Right renal pelvis (tissue), 4 donors: ENCODE data around the gene HSF2BP. TPM values are rescaled to one million over a fixed set of nuclear protein-coding genes. Genes with fewer than 3 reads are reported as not detected.
"Not testable (repeated sequence)": the region's sequence is repeated elsewhere in the genome, so short reads cannot be mapped to it uniquely, and the experiment has no call there.

ENCODE experiments used
- DNase-seq, 4 donors: peaks; one replicate each; pipeline ENCODE4 v3.0.0-alpha.2; 2013; ENCODE audit warnings: low read depth in 4 of 4, low spot score in 3 of 4, missing footprints in 1 of 4
- polyA plus RNA-seq, 4 donors: library from polyadenylated mRNA; unstranded; fragments of 120-200 nt; gene quantifications; one replicate each; pipeline ENCODE4 v1.2.1, GENCODE V29; 2013; ENCODE audit not compliant: insufficient read length in 4 of 4

Gene HSF2BP
- polyA plus RNA-seq, 4 donors = 1.9 to 2.4 (median 2.2) TPM

GRCh38 chr21:43688906-43689305, 29.6 kb upstream of the HSF2BP start:
- no peak for DNase-seq

- no peak for DNase-seq
Observed at GRCh38 chr21:43687566-43688399, 28.5 kb upstream of the HSF2BP start.

GRCh38 chr21:43686811-43687565, 27.7 kb upstream of the HSF2BP start:
- no peak for DNase-seq

GRCh38 chr21:43684424-43684823, 25.1 kb upstream of the HSF2BP start:
- DNase-seq = no peak

- no peak for DNase-seq
Observed at GRCh38 chr21:43681650-43682049, 22.4 kb upstream of the HSF2BP start.

GRCh38 chr21:43680421-43680820, 21.1 kb upstream of the HSF2BP start:
- DNase-seq = not testable (repeated sequence)

GRCh38 chr21:43679951-43680350, 20.7 kb upstream of the HSF2BP start:
- no peak for DNase-seq

- no peak for DNase-seq
Observed at GRCh38 chr21:43676391-43676790, 17.1 kb upstream of the HSF2BP start.

- no peak for DNase-seq
Observed at GRCh38 chr21:43675871-43676270, 16.6 kb upstream of the HSF2BP start.

- DNase-seq = no peak
Observed at GRCh38 chr21:43669828-43670605, 10.7 kb upstream of the HSF2BP start.

- DNase-seq = no peak
Observed at GRCh38 chr21:43667191-43667904, 8.1 kb upstream of the HSF2BP start.

- DNase-seq = no peak
Observed at GRCh38 chr21:43665879-43666278, 6.6 kb upstream of the HSF2BP start.

GRCh38 chr21:43664358-43664757, 5.1 kb upstream of the HSF2BP start:
- no peak for DNase-seq

GRCh38 chr21:43663033-43663432, 3.7 kb upstream of the HSF2BP start:
- DNase-seq = no peak

GRCh38 chr21:43662286-43662685, 3.0 kb upstream of the HSF2BP start:
- DNase-seq = no peak

GRCh38 chr21:43658769-43659135, 536 bp downstream of the HSF2BP start:
- no peak for DNase-seq

GRCh38 chr21:43658088-43658741, 1.1 kb downstream of the HSF2BP start:
- no peak for DNase-seq

- DNase-seq = no peak
Observed at GRCh38 chr21:43657355-43658087, 1.8 kb downstream of the HSF2BP start.

GRCh38 chr21:43654806-43655489, 4.3 kb downstream of the HSF2BP start:
- no peak for DNase-seq
